Subcutaneous adipose tissue (tissue), 4 donors: ENCODE measurements around the gene NUB1. TPM values are rescaled to one million over a fixed set of nuclear protein-coding genes. Genes with fewer than 3 reads are reported as not detected.

ENCODE experiments used
- CTCF ChIP-seq: fragments of 450-650 bp; IDR thresholded peaks from one replicate; pipeline ENCODE4 v1.5.1; 2016; ENCODE audit warnings: low read depth, mild to moderate bottlenecking, control low read depth, antibody characterized with exemption, moderate library complexity
- total RNA-seq, 4 donors: library from RNA; depleted of rRNA; stranded (reverse); fragments of >200 nt; gene quantifications; one replicate each; pipeline ENCODE4 v1.1.0, GENCODE V29; 2016

The NUB1 gene, protein sequence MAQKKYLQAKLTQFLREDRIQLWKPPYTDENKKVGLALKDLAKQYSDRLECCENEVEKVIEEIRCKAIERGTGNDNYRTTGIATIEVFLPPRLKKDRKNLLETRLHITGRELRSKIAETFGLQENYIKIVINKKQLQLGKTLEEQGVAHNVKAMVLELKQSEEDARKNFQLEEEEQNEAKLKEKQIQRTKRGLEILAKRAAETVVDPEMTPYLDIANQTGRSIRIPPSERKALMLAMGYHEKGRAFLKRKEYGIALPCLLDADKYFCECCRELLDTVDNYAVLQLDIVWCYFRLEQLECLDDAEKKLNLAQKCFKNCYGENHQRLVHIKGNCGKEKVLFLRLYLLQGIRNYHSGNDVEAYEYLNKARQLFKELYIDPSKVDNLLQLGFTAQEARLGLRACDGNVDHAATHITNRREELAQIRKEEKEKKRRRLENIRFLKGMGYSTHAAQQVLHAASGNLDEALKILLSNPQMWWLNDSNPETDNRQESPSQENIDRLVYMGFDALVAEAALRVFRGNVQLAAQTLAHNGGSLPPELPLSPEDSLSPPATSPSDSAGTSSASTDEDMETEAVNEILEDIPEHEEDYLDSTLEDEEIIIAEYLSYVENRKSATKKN
- 10 to 100 TPM; 59.2 to 95.4 (median 66.1) TPM for total RNA-seq

DNA sequence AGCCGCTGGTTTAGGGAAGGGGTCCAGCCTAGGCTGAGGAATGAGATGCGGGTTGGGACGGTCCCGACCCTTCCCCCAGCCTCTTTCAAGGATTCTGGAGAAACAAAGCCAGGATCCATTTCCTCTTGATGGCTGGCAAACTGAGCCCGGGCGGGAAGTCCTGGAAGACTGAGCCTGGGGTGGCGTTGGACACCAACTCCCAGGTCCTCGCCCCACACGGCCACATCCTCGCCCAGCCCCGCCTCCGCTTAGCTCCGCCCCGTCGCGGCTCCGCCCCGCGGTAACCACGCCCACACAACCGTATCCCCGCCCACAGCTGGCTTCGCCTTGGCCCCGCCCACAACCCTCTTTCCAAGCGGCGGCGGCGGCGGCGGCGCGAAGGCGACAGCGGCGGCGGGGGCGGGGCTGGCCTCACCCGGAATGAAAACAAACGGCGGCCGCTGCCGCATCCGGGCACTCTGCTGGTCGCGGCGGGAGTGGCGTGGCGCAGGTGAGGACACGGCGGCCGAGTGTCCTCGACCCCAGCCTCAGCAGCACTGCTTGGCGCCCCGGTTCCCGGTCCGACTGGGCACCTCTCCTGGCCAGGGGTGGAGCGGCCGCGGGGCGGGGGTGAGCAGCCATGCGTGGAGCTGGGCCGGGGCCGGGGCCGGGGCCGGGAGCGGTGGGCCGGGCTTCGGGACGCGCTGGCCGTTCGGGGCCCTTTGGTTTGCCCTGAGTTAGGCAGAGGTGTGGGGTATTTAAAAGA lies at the start of gene NUB1:
NUB1 (plus strand) TSS at position 456 of the 745 bp plus-strand sequence. CDS start 3,538 bp downstream, outside the sequence.
- no peak for TF ChIP-seq CTCF

GRCh38 chr7:151292850-151293249 lies 48.8 kb upstream of the NUB1 start:
- no peak for TF ChIP-seq CTCF

DNA sequence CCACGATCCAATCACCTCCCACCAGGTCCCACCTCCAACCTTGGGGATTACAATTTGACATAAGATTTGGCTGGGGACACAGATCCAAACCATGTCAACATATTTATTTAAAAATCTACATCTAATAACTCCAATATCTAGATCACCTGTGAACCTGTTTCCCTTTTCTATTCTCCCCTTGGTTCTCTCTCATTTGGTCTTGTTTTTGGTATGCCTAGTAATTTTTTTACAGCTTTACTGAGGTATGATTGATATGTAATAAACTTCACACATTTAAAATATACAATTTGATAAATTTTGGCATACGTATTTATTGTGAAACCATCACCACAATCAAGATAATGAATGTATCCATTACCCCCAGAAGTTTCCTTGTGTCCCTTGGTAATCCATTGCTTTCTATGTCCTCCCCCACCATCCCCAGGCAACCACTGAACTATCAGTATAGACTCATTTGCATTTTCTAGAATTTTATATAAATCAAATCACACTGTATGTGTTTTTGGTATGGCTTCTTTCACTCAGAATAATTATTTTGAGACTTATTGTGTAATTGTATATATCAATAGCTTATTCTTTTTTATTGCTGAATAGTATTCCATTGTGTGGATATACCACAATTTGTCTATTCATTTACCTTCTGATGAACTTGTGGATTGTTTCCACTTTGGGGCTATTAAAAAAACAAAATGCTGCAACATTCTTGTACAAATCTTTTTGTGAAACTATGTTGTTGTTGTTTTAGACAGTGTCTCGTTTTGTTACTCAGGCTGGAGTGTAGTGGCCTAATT lies 45.2 kb upstream of the NUB1 start:
- TF ChIP-seq CTCF = no peak

- TF ChIP-seq CTCF = no peak
Observed at GRCh38 chr7:151298765-151299164, 42.8 kb upstream of the NUB1 start.

GRCh38 chr7:151299530-151299929 lies 42.1 kb upstream of the NUB1 start:
- TF ChIP-seq CTCF = no peak

- no peak for TF ChIP-seq CTCF
Observed at GRCh38 chr7:151299940-151300645, 41.5 kb upstream of the NUB1 start.
